NCI-H187 (cell line): ENCODE data around the gene NXNL2.

Source experiments
- DNase-seq, 2 experiments: peaks; one replicate each; lab custom pipeline; 2025; lab: John Stamatoyannopoulos, UW

NXNL2 gene

GRCh38 chr9:88531920-88532698 is 2.9 kb upstream of the NXNL2 start:
- no peak for DNase-seq

- no peak for DNase-seq
Observed at GRCh38 chr9:88533951-88534455, 975 bp upstream of the NXNL2 start.

- no peak for DNase-seq
Observed at GRCh38 chr9:88535226-88536022, 446 bp downstream of the NXNL2 start.

- DNase-seq, result no peak
Observed at GRCh38 chr9:88536023-88536324, 996 bp downstream of the NXNL2 start.

GRCh38 chr9:88536951-88537760 is 2.2 kb downstream of the NXNL2 start:
- no peak for DNase-seq

GRCh38 chr9:88537761-88538091 is 2.7 kb downstream of the NXNL2 start:
- no peak for DNase-seq

- DNase-seq, result no peak
Observed at GRCh38 chr9:88538311-88539085, 3.5 kb downstream of the NXNL2 start.

- DNase-seq, result no peak
Observed at GRCh38 chr9:88539246-88539645, 4.3 kb downstream of the NXNL2 start.

- no peak for DNase-seq
Observed at GRCh38 chr9:88540251-88540763, 5.3 kb downstream of the NXNL2 start.

- DNase-seq, result no peak
Observed at GRCh38 chr9:88544245-88544644, 9.3 kb downstream of the NXNL2 start.

- no peak for DNase-seq
Observed at GRCh38 chr9:88551546-88552137, 16.7 kb downstream of the NXNL2 start.

GRCh38 chr9:88553350-88553749 is 18.4 kb downstream of the NXNL2 start:
- no peak for DNase-seq

- DNase-seq, result no peak
Observed at GRCh38 chr9:88555268-88555980, 20.4 kb downstream of the NXNL2 start.

GRCh38 chr9:88559661-88560060 is 24.7 kb downstream of the NXNL2 start:
- DNase-seq, result no peak

- no peak for DNase-seq
Observed at GRCh38 chr9:88567870-88568269, 32.9 kb downstream of the NXNL2 start.

GRCh38 chr9:88571419-88571818 is 36.4 kb downstream of the NXNL2 start:
- DNase-seq, result no peak

- no peak for DNase-seq
Observed at GRCh38 chr9:88572684-88573083, 37.7 kb downstream of the NXNL2 start.

- DNase-seq, result no peak
Observed at GRCh38 chr9:88574953-88575352, 40.0 kb downstream of the NXNL2 start.

GRCh38 chr9:88577256-88578120 is 42.5 kb downstream of the NXNL2 start:
- DNase-seq, result no peak
